ELF-1 (cell line): ENCODE measurements around the gene PPP1R1C.
"Not testable (repeated sequence)": the region's sequence is repeated elsewhere in the genome, so short reads cannot be mapped to it uniquely, and the experiment has no call there.

Experiments
- DNase-seq: peaks from one replicate; pipeline ENCODE4 v3.0.0-alpha.2; 2016; ENCODE audit warnings: low read depth, low spot score

Gene PPP1R1C

DNA sequence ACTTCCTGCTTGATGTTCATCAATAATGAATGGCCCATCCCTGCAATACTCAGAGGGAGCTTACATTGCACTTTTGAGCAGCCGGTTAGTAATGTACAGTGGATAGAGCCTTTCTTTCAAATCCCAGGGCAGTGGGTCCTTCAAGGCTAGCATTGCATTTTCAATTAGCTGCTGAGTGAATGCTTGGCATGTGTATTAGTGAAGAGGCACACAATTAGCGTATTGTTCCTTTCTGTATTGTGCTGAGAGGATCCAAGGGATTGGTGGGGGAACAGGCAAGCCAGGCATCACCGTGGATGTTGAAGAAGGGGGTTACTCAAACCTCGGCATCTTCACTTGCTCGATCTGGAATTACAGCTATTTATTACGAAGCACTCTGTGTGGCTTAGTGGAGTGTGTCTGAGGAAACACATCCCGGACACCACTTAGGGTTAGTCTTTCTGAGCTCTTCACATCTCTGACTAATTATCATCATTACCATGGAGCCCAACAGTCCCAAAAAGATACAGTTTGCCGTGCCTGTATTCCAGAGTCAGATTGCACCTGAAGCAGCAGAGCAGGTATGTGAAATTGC lies at the start of gene PPP1R1C:
TSS of gene PPP1R1C (plus strand) at position 222 of the 574 bp plus-strand sequence. CDS start at position 480, 258 bp downstream.
- no peak for DNase-seq

GRCh38 chr2:181937473-181937872 lies 48.2 kb upstream of the PPP1R1C start:
- DNase-seq: no peak

DNA sequence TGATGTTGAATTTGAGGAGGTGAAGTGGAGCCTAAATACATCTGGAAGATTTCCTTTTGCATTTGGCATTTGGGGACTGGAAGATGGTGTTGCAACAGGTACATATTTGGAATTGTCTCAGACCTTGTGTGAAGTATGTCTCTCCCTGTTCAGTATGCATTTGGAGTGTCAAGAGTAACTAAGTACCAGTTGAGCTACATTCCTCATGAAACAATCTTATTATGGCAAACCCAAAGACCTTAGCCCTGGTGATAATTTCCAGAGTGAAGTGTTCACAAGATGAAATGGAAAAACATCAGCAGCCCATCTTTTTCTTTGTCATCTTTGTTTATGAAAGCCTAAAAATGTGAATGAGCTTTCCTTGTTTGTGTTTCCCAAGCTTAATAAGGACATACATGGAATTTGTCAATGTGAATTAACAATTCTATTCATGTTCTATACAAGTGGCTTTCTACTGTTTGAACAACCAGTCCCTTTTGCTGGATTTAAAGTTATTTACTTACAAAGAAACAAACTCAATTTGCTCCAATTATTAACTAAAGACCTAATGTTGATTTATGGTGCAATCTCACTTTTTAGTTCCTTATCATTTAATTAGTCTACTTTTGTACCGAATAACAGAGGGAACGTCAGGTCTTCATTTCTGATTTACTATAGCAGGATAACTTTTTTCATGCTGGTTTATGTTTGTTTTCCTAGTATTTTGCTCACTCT lies 42.1 kb upstream of the PPP1R1C start:
- no peak for DNase-seq

- DNase-seq: no peak
Measured at GRCh38 chr2:181944164-181944913, 41.3 kb upstream of the PPP1R1C start.

DNA sequence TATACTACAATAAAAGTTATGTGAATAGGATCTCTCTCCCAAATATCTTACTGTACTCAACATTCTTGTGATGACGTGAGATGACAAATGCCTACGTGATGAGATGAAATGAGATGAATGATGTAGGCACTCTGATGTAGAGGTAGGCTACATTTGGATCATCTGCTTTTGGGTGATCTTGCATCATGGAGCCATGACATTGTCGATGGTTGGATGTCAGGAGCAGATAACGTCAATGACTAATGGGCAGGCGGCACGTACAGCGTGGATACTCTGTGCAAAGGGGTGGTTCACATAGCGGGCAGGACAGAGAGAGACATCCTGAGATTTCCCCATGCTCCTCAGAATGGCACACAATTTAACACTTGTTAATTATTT lies 40.8 kb upstream of the PPP1R1C start:
- DNase-seq: no peak

DNA sequence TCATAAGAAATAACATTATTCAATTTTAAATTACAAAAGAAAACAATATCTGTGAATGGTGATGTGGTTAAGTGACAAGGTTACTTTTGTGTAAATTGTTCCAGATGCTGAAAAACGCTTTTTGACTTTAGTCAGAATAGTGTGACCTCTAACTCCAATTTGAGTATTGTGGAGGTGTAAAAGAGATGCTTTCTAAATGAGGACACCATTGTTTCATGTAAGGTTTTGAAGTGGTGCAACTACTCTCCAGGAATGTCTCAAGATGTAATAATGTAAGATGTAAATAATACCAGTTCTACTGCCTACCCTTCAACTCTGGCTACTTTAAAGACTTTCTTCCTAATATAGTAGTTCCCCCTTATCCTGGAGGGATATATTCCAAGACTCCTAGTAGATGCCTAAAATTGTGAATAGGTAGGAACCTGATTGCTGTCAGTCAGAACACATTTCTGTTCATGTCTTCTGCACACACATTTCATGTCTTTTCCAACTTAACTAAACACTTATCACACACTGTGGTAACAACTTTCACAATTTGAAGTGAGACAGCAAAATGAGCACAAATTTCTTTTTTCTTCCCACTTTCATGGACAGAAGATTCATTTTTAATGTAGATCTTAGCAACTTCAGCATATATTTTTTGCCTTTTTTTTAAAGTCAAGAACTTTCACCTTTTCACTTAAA lies 39.1 kb upstream of the PPP1R1C start:
- no peak for DNase-seq

- no peak for DNase-seq
Measured at GRCh38 chr2:181947273-181947672, 38.4 kb upstream of the PPP1R1C start.

GRCh38 chr2:181948227-181948626 lies 37.4 kb upstream of the PPP1R1C start:
- no peak for DNase-seq

- DNase-seq: no peak
Measured at GRCh38 chr2:181949047-181949446, 36.6 kb upstream of the PPP1R1C start.

DNA sequence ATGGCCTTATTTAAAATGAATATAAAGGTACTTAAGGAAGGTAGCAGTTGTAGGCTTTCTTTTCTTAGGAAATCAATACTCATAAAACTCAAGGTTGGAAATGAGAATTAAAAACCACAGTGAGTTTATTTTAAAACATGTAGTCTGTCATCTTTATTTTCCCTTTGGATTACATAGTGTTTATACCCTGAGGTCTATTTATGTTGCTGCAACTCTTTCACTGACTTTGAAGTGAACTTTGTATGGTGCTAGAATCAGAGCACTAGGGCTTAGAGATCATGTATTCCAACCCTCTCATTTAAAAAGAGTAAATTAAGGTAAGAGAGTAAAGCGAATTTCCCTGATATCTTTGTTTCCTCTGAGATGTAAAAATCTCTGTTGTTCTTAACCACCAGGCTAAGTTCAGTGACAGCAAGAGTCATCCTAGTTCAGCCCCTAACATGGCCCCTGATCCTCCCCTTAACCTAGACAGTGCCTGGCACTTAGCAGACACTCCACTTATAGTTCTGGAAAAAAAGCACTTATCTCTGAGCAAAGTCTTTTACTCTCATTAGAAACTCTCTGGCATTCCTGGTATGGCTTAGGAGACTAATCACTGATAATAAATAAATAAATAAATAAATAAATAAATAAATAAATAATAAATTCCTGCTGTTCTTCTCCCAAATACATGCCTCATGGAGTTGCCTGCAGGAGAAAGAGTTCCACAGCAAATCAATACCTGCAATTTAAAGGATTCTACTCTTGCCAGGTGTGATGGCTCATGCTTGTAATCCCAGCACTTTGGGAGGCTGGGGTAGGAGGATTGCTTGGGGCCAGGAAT lies 33.0 kb upstream of the PPP1R1C start:
- no peak for DNase-seq

DNA sequence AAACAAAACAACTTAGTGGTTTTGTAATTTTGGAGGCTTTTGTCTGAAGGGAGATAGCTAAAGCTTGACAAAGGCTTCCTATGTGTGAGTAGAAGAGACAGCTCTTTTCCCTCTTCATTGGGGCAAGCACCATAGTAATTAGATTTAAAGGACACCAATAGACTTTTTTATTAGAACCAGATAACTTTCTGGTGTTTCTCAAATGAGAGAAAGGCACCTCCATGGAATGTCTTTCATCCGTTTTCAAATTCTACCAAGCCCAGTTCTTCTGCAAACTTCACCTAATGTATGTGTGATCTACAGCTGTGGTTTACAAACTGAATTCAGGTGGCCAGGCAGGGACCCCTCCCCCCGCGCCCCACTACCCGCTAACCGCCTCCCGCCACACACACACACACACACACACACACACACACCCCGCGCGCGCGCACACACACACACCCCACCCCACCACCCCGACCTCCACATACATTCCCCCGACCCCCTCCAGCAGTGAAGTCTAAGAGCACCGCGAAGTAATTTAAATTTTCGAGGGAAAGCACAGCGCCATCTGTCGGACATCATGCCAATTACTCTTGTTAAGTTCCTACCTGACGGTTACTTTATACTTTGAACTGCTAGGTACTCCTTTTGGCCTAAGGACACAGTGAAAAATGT lies 31.6 kb upstream of the PPP1R1C start:
- peak; percentile 70 for DNase-seq

DNA sequence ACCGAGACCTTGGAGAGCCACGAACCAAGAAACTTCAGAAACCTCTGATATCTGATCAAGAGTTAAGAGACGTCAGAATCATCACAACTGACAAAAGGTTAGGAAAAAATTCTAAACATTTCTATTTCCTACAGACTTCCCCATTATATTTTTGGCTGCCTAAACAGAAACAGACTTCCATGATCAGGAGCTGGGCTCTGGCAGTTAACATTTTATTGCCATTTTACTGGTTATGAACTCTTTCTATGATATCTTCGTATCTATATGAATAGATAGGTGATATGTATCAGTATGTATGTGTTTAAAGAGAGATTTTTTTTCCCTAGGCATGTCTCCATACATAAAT lies 31.1 kb upstream of the PPP1R1C start:
- no peak for DNase-seq

DNA sequence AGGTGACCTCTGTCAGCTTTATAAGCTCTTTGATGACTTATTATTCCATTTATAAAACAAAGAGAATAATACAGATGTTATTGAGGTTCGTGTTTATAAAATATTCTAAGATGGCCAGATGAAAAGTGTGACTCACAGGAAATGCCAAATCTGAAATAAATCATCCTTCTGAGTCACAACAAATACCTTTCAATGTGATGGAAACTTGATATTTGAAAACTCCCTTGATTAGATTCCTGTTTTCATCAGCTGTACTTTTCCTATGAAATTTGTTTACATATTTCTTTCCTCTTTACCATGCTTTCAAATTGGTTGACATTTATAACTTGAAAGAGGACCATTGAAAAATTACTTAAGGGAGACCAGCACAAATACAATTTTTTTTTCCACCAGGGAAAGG lies 30.6 kb upstream of the PPP1R1C start:
- no peak for DNase-seq

- not testable (repeated sequence) for DNase-seq
Measured at GRCh38 chr2:181955866-181956265, 29.8 kb upstream of the PPP1R1C start.

DNA sequence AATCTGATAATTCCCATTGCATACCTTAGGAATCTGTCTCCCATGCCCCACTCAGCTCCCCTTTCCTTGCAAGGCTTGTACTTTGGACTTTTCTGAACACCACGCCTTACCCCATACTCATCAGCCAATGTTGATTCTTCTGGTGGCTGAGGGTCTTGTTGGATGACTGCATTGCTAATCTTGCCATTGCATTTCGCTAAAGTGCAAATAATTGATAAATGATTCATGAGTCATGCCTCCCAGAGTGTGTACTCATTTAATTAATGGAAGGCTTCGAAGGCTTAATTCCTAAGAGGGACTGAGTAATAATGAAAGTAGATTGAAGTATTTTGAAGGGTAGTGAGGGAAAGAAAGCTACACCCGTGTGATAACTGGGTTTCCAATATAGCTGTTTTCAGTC lies 28.0 kb upstream of the PPP1R1C start:
- no peak for DNase-seq

GRCh38 chr2:181958726-181959125 lies 26.9 kb upstream of the PPP1R1C start:
- no peak for DNase-seq

DNA sequence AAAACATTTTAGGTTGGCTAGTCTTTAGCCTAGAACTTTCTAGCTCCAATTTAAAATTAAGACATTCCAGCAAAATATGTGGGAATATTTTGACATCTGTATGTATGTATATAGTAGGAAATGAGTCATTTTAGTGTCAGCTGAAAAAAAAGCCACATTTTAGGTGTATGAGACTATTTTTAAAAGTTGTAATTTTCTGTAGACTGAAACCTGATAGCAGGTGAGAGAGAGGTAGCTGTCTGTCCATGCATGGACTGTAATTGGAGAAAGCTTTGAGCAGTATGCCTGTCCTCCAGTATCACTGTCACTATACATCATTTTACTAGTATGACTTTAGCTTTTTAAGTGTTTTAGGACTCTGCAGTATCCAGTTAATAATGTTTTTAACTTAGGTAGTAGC lies 26.1 kb upstream of the PPP1R1C start:
- no peak for DNase-seq

DNA sequence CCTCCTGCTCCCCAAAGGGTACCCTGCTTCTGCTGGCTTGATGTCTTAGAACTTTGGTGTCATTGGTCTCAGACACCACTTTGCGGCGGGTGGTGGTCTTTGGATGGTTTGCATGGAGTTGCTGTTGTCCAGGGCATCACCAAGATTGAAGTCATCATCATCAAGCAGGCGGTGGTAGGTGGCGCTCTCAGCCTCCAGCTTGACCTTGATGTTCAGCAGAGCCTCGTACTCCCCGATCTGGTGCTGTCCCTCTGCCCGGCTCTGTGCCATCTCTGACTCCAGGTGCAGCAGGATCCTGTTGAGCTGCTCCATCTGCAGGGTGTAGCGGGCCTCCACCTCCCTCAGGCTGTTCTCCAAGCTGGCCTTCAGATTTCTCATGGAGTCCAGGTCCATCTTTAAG lies 24.5 kb upstream of the PPP1R1C start:
- not testable (repeated sequence) for DNase-seq

GRCh38 chr2:181962142-181962541 lies 23.5 kb upstream of the PPP1R1C start:
- DNase-seq: no peak

GRCh38 chr2:181970160-181970794 lies 15.4 kb upstream of the PPP1R1C start:
- DNase-seq: no peak

- no peak for DNase-seq
Measured at GRCh38 chr2:181971032-181971431, 14.6 kb upstream of the PPP1R1C start.
